SU-DHL-6 (cell line): ENCODE measurements around the gene TCP11.

Experiments used
- CTCF ChIP-seq: fragments of 200-600 bp; sonication (generic); IDR thresholded peaks from one replicate; pipeline ENCODE4 v1.5.1; 2017; ENCODE audit warnings: antibody characterized with exemption, mild to moderate bottlenecking, low read length, moderate library complexity; ENCODE audit not compliant: insufficient read depth, poor library complexity, severe bottlenecking
- EZH2phosphoT487 ChIP-seq: fragments of 200-600 bp; sonication (generic), shearing (Covaris generic); conservative IDR thresholded peaks from 2 replicates; pipeline ENCODE4 v1.6.1; 2018; ENCODE audit warnings: mild to moderate bottlenecking, antibody characterized with exemption, low read length, moderate library complexity, mixed read lengths

DNA sequence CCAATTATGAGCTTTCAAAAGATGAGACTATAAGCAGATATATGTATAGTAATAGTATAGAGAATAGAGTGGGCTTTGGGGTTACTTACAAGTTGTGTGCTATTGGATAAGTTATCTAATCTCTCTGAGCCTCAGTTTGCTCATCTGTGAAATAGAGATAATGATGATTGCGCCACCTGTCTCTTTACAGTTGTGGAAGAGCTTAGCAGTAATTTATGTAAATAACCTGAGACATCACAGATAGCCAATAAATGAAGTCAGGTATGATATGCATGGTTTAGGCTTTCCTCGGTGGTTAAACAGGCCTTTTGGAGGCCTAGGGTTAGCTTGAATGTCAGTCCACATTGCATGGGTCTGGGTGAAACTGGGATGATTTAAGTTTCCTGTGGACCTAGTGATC is 42.8 kb upstream of the TCP11 start:
- TF ChIP-seq CTCF, result no peak
- TF ChIP-seq EZH2phosphoT487, result no peak
